Fibroblast of villous mesenchyme (primary cell): ENCODE measurements around the gene VEGFA. TPM values are rescaled to one million over a fixed set of nuclear protein-coding genes. Genes with fewer than 3 reads are reported as not detected.

Source experiments
- DNase-seq: peaks from one replicate; pipeline ENCODE4 v3.0.0-alpha.2; 2010; ENCODE audit warnings: low read depth
- H3K4me3 ChIP-seq: 2 replicates; pipeline ENCODE4 v1.5.1; 2011; ENCODE audit warnings: low read depth, mild to moderate bottlenecking, low read length
- CTCF ChIP-seq: IDR thresholded peaks from 2 replicates; pipeline ENCODE4 v1.5.1; 2012; ENCODE audit warnings: low read depth, mild to moderate bottlenecking, low read length; ENCODE audit not compliant: insufficient read depth
- total RNA-seq: library from RNA; depleted of rRNA; stranded (reverse); fragments of >200 nt; gene quantifications from 2 replicates; pipeline ENCODE4 v1.2.3, GENCODE V29; 2012

Gene VEGFA
- total RNA-seq, 1 donor, result 84.2 TPM

- no peak for TF ChIP-seq CTCF
- no peak for DNase-seq
- no peak overlapping the region for H3K4me3 ChIP-seq
Observed at GRCh38 chr6:43825187-43826115, 55.4 kb downstream of the VEGFA start.

GRCh38 chr6:43826730-43827129 lies 56.7 kb downstream of the VEGFA start:
- peak; percentile 16 for DNase-seq
- no peak for TF ChIP-seq CTCF
- H3K4me3 ChIP-seq, result no peak overlapping the region

GRCh38 chr6:43827898-43828297 lies 57.9 kb downstream of the VEGFA start:
- no peak for DNase-seq
- no peak overlapping the region for H3K4me3 ChIP-seq
- TF ChIP-seq CTCF, result no peak

GRCh38 chr6:43828711-43829110 lies 58.7 kb downstream of the VEGFA start:
- no peak for DNase-seq
- TF ChIP-seq CTCF, result no peak
- H3K4me3 ChIP-seq, result no peak overlapping the region

- no peak for TF ChIP-seq CTCF
- no peak overlapping the region for H3K4me3 ChIP-seq
- DNase-seq, result no peak
Observed at GRCh38 chr6:43829470-43829869, 59.5 kb downstream of the VEGFA start.

- no peak for TF ChIP-seq CTCF
- no peak for DNase-seq
Observed at GRCh38 chr6:43830775-43831174, 60.8 kb downstream of the VEGFA start.

More at GRCh38 chr6:43830775-43831174, 60.8 kb downstream of the VEGFA start:
- no peak overlapping the region for H3K4me3 ChIP-seq
